C1 segment of cervical spinal cord (tissue), 14 donors: ENCODE results near the gene TRIM4.

Experiments
- DNase-seq, 14 donors: peaks; one replicate each; lab custom pipeline; 2025; lab: John Stamatoyannopoulos, UW

The TRIM4 gene

GRCh38 chr7:99842926-99843325, 76.4 kb downstream of the TRIM4 start:
- no peak for DNase-seq
